A549 (cell line): ENCODE results near the gene SP6.

ENCODE experiments used
- BHLHE40 ChIP-seq: IDR thresholded peaks from 2 replicates; pipeline ENCODE4 v1.6.1; 2012; ENCODE audit warnings: low read depth, low read length, inconsistent platforms
- JUNB ChIP-seq: fragments of >200 bp; sonication (Bioruptor Twin); formaldehyde crosslinking; IDR thresholded peaks from 2 replicates; pipeline ENCODE4 v1.6.1; 2016
- MAZ ChIP-seq: fragments of 150-350 bp; IDR thresholded peaks from 2 replicates; pipeline ENCODE4 v1.6.1; 2014; ENCODE audit warnings: antibody characterized with exemption, low read depth, low read length, borderline replicate concordance
- MYC ChIP-seq: IDR thresholded peaks from 2 replicates; pipeline ENCODE4 v1.6.1; 2012; ENCODE audit warnings: mild to moderate bottlenecking, inconsistent platforms, low read length, improper control_type of control experiment, borderline replicate concordance
- RAD21 ChIP-seq, 2 experiments: fragments of >200 bp in 1 of 2; sonication (Bioruptor Twin) in 1 of 2; formaldehyde crosslinking in 1 of 2; IDR thresholded peaks in 1 of 2; conservative IDR thresholded peaks in 1 of 2; 2 replicates in 1 of 2; 3 replicates in 1 of 2; pipeline ENCODE4 v1.6.1; 2012 to 2018; ENCODE audit warnings: inconsistent platforms in 1 of 2
- REST ChIP-seq: fragments of 200-600 bp; sonication (generic); IDR thresholded peaks from 2 replicates; pipeline ENCODE4 v1.6.1; 2016; ENCODE audit warnings: antibody characterized with exemption, mild to moderate bottlenecking, moderate library complexity
- USF2 ChIP-seq: fragments of 450-650 bp; IDR thresholded peaks from 2 replicates; pipeline ENCODE4 v1.6.1; 2014; ENCODE audit warnings: antibody characterized with exemption
- TF ChIP-seq, protein P1 (sequence below): fragments of >200 bp; sonication (Bioruptor Twin); formaldehyde crosslinking; IDR thresholded peaks from 3 replicates; pipeline ENCODE4 v1.5.1; 2016
- TF ChIP-seq, protein P2 (sequence below): fragments of 250-450 bp; sonication (Bioruptor Pico); IDR thresholded peaks from 2 replicates; pipeline ENCODE4 v1.5.0; 2021; ENCODE audit warnings: mild to moderate bottlenecking, moderate library complexity, borderline replicate concordance

GRCh38 chr17:47818002-47818695 is 32.8 kb downstream of the SP6 start:
- TF ChIP-seq, protein P1, sequence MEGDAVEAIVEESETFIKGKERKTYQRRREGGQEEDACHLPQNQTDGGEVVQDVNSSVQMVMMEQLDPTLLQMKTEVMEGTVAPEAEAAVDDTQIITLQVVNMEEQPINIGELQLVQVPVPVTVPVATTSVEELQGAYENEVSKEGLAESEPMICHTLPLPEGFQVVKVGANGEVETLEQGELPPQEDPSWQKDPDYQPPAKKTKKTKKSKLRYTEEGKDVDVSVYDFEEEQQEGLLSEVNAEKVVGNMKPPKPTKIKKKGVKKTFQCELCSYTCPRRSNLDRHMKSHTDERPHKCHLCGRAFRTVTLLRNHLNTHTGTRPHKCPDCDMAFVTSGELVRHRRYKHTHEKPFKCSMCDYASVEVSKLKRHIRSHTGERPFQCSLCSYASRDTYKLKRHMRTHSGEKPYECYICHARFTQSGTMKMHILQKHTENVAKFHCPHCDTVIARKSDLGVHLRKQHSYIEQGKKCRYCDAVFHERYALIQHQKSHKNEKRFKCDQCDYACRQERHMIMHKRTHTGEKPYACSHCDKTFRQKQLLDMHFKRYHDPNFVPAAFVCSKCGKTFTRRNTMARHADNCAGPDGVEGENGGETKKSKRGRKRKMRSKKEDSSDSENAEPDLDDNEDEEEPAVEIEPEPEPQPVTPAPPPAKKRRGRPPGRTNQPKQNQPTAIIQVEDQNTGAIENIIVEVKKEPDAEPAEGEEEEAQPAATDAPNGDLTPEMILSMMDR: no peak
- TF ChIP-seq REST (no peak), MAZ (no peak), MYC (no peak), BHLHE40 (no peak), JUNB (no peak), RAD21 (conservative IDR thresholded peaks at IDR 0.05 in 1 of 2, IDR thresholded peaks at IDR 0.05 in 1 of 2) (no peak), USF2 (no peak)
- TF ChIP-seq, protein P2, sequence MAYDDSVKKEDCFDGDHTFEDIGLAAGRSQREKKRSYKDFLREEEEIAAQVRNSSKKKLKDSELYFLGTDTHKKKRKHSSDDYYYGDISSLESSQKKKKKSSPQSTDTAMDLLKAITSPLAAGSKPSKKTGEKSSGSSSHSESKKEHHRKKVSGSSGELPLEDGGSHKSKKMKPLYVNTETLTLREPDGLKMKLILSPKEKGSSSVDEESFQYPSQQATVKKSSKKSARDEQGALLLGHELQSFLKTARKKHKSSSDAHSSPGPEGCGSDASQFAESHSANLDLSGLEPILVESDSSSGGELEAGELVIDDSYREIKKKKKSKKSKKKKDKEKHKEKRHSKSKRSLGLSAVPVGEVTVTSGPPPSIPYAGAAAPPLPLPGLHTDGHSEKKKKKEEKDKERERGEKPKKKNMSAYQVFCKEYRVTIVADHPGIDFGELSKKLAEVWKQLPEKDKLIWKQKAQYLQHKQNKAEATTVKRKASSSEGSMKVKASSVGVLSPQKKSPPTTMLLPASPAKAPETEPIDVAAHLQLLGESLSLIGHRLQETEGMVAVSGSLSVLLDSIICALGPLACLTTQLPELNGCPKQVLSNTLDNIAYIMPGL (CRISPR knock-in tag): no peak
